HG03439 (cell line): ENCODE results near the gene ZNF524.
A peak's percentile ranks its signal among the peaks of the same experiment; 100 is the strongest.

Experiments used
- ATAC-seq: cut with Tn5 transposase; IDR thresholded peaks from one replicate; pipeline ENCODE4 v1.9.1; 2021; ENCODE audit warnings: mild to moderate bottlenecking, moderate library complexity; ENCODE audit not compliant: unreplicated experiment

Gene ZNF524

DNA sequence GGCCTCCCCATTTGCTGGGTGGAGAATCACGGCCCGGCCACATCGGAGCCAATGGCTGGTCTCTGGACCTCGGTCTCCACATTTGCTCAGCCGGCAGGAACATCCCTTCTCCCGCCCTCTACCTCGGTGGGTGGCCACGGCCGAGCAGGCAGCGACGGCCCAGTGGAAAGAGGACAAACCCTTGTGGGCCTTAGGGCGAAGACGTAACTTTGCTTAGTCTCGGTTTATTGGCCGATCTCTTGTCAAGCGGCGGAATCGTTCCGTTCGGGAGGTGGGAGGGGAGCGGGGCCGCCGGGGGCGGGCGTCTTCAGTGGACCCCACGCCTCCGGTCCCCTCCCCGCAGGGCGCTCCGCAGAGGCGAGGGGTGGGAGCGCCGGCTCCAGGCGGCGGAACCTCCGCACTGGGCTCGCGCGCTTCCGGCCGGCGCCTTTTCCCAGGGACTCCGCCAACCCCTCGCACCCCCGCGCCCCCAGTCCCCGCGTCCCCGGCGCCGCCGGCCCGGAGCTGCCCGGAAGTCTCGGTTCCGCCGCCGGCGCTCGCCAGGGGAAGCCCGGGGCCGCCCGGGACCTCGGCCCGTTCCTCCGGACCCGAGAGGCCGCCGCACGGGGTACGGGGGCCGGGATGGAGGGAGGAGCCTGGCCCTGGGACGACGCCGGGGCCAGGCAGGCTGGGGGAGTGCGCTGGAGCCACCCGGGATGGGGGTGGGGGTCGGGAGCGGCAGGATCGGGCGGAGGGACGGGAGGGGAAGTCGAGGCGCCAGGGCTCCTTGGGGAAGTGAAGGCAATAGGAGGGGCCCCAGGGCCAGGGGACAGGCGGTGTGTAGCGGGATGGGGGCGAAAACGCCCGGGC lies 40.7 kb downstream of the ZNF524 start, which contains the start of gene ZNF580:
Gene ZNF580 (plus strand): TSS at position 426 of the 849 bp plus-strand sequence. CDS start 1,507 bp downstream, outside the sequence.
- ATAC-seq: no peak

DNA sequence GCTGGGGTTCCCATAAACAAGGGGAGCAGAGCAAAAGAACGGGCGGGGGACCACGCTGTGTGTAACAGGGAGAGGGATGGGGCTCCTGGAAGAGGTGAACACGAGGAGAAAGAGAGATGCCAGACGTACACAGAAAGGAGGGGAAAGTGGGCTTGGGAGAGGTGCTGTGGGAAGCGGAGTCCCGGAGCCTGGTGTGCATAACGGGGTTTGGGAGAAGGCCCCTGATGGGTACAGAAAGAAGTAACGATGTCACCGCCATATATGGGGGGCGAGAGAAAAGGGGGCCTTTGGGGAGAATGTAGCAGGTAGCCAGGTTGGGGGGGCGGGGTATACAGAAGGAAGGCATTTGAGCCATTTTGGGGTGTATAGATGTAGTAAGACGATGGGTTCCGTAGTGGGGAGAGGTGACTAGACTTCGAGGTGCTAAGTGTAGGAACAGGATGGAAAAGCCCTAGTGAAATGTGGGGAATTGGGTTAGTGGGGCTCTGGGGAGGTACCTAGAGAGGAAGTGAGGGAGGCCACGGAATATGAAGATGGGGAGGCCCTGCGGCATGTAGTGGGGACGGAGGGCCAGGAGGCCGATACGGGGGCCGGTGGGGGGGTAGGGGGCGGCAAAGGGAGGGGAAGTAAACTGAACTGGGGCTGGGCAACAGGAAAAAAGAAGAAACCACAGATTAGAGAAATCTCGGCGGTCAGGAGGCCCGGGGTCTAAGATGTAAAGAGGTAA lies 41.5 kb downstream of the ZNF524 start:
- ATAC-seq: no peak

DNA sequence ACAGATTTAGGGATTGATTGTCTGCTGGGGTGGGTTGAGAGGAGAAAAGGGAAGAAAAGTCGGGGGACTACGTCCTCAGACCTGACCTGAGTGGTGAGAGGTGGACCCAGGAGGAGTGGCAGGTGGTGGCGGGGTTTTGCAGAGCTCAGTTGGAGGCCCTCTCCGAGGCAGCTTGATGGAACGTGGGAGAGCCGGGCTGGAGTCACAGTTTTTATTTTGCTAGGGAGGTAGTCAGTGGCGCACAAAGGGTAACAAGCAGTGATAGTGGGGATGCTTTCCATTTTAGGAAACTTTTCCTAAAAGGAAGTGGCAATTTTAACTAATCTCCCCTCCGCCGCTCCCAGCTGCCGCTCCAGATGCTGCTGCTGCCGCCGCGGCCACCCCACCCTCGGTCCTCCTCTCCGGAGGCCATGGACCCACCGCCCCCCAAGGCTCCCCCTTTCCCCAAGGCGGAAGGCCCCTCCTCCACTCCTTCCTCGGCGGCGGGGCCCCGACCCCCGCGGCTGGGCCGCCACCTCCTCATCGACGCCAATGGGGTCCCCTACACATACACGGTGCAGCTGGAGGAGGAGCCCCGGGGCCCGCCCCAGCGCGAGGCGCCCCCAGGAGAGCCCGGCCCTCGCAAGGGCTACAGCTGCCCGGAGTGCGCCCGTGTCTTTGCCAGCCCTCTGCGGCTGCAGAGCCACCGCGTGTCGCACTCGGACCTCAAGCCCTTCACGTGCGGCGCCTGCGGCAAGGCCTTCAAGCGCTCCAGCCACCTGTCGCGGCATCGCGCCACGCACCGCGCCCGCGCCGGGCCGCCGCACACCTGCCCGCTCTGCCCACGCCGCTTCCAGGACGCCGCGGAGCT lies 42.3 kb downstream of the ZNF524 start:
- no peak for ATAC-seq

DNA sequence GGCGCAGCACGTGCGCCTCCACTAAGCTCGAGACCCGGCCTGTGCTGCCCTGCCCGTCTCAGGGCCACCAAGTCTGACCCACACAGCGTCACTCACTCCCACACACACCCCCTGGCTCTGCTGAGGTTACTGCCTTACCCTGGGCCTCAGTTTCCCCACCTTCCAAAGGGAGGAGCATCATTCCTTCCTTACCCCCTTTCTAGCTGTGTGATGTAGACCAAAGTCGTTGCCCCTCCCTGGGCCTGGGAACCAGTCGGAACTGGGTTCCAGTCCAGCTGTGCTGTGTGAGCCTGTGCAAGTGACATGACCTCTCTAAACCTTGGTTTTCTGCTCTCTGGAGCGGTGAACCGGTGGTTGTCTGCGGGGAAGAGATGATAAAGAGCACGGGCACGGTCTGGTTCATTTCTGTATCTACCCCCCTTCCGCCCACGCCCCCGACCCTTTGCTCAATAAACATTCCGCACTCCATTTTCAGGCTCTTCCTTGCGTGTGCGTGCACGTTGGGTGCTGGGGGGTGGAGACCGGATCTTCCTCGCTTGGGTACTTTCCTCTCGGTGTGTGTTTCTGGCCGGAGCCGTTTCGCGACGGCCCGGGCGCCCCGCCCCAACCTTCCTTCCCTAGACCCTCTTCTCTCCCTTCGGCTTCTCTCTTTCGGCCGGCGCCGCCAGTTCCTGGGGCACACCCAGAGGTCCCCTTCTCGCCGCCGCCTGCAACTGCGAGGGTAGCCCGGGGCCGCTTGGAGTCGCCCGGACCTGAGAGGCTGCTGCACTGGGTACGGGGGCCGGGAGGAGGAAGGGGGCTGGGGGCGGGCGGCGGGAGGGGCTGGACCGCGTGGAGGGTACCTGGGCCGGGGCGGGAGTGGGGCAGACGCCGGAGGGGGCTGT lies 43.2 kb downstream of the ZNF524 start, which contains the start of gene ZNF581:
Gene ZNF581 (plus strand): TSS at position 647 of the 884 bp plus-strand sequence. CDS start 923 bp downstream, outside the sequence.
- ATAC-seq: peak; percentile 27

DNA sequence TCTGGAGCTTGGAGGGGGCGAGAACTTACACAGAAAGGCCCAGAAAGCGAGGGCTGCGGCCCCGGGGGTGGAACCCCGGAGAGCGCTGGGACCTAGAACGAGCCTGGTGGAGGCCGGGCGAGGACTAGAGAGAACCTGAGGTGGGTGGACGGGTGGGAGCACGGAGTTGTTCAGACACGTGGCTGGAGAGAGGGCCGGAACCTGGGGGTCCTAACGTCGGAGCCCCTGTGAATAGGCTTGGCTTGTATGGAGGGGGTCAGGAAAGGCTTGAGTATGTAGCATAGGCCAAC lies 43.7 kb downstream of the ZNF524 start:
- no peak for ATAC-seq

DNA sequence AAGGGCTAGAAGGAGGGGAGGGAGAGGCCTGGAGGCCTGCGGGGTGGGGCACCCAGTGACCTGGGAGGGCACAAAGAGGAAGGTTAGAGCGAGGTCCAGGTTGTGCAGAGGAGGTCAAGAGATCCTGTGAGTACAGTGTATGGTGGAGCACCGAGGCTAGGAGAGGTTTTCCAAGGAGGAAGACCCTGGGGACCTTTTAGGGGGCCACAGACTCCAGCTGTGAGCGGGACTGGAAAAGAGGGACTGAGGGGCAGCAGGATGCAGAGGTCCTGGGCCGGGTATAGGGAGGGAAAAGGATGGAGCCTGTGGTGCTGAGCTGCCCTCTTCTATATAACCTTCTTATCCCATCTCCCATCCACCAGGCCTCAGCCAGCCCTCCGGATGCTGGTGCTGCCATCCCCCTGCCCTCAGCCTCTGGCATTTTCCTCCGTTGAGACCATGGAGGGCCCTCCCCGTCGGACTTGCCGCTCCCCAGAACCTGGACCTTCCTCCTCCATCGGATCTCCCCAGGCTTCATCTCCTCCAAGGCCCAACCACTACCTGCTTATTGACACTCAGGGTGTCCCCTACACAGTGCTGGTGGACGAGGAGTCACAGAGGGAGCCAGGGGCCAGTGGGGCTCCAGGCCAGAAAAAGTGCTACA lies 44.2 kb downstream of the ZNF524 start:
- no peak for ATAC-seq

DNA sequence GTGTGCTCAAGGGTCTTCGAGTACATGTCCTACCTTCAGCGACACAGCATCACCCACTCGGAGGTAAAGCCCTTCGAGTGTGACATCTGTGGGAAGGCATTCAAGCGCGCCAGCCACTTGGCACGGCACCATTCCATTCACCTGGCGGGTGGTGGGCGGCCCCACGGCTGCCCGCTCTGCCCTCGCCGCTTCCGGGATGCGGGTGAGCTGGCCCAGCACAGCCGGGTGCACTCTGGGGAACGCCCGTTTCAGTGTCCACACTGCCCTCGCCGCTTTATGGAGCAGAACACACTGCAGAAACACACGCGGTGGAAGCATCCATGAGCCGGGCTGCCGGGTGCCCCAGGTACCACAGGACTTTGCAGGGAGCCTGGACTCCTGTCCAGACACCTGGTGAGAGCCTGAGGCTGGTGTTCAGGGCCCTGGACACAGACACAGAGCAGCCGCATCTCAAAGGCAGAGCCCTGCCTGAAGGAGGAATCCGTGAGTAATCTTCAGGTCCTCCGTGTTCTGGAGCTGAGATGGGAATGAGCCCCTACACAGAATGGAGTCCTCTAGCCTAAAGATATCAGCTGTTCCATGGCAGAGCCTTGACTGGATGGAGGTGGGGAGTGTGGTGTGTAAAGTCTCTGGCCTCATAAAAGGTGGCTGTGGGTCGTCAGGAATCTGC lies 44.9 kb downstream of the ZNF524 start:
- ATAC-seq: no peak

DNA sequence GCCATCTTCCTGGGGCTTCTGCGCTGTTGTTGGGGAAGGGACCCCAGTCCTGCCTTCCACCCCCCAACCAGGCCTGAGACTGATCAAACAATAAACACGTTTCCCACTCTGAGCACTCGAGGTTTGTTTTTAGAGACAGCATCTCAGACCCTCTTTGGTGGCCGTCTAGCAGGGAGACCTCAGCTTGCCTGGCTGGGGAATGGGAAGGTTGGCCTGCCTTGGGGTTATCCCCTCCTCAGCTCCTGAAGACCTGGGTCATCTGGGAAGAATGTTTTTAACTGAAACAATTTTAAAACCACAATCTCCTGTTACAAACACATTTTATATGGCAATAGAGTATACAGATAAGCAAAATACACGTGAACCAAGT lies 45.4 kb downstream of the ZNF524 start:
- ATAC-seq: no peak

DNA sequence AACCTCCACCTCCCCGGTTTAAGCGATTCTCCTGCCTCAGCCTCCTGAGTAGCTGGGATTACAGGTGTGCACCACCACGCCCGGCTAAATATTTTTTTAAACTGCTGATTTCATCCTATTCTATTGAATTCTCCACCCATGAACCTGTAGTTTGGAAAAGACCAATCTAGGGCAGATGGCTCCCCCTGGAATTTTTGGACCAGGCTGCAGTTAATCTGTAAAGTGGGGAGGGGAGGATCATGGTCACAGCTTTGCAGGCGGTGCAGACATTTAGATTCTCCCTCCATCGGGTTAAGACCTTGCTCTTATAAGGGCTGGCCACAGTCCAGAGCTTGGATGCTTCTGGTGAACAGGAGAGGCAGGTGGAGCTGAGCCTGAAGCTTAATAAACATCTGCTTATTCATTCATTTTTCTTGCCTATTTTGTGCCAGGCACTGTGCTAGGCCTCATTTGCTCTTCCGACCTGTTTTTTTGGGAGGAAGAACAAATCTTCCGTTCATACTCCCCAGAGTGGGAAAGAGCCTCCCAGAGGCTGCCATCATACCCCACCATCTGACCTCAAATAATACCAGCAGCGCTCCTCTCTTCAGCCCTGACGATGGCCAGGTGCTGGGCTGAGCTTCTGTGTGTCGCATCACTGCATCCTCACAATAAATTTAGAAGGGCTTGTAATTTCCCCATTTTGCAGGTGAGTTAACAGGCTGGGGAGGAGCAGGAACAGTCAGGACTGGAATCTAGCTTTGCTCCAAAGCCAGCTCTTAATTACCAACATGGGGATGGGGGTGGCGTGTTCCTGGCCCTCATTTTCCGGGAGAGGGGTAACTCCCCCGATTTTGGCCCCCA lies 47.0 kb downstream of the ZNF524 start:
- no peak for ATAC-seq

DNA sequence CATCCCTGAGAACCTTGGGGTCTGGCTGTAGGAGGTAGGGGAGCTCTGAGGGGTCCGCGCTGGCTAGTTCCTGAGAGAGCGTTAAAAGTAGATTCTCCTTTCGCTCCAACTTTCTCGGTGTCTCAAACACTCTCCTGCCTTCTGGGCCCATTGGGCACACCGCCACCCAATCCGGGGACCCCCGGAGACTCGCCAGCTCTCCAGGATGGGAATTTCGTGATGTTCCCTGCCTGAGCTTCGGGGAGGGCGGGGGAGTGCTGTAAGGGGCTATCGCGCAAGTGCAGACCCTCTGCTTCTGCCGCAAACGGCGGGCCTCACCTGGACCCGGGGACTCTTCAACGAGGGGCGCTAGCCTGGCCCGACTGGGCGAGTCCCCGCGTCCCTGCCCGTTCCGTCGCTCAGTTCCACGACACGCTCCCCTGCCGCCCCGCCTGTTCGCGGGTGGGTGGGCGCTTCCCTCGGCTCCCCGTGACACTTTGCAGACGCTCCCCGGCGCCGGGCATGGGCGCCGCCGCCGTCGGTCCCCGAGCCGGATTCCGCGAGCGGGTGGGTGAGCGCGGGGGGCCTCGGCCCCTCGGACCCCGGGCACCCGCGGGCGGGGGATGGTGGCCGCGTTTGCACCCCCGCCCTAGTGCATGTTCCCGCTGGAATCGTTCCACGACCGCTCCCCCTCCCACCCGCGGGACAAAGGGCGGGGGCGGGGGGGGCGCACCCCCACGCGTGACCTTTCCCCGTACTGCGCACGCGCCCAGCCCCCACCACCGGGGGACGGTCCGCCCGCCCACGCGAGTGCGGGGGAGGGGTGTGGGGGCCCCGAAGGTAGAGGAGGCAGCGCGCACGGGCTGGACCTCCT lies 47.9 kb downstream of the ZNF524 start, which contains the start of gene CCDC106:
Gene CCDC106 (plus strand): TSS at position 481 of the 853 bp plus-strand sequence. CDS start 835 bp downstream, outside the sequence.
- ATAC-seq: no peak

DNA sequence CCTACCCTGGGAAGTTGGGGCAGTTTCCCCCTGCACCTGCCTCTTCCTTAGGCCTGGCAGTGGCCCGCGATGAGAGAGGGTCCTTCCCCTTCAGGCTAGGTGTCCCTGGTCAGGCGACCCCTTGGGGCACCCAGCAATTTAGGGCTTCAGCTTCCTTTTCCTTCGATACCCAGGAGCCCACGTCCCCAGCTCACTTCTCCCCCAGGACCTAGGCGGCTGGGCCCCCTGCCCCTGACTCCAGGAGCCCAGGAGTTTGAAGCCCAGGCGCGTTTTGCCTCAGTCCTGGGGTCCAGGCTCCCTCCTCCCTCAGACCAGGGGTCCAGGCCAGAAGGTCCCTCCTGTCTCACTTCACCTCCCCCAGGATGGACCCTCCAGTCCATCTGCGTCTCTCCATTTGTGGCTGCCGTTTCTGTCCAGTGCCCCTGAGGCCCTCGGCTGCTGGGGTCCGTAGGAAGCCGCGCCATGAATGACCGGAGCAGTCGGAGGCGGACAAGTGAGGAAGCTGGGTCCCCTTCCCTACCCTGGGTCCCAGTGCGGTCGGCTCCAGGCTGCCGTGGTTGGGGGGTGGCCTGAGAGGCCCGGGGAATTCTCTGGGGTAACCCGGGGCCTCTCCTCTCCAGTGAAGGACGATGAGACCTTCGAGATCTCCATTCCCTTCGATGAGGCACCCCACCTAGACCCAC lies 48.6 kb downstream of the ZNF524 start:
- ATAC-seq: no peak

DNA sequence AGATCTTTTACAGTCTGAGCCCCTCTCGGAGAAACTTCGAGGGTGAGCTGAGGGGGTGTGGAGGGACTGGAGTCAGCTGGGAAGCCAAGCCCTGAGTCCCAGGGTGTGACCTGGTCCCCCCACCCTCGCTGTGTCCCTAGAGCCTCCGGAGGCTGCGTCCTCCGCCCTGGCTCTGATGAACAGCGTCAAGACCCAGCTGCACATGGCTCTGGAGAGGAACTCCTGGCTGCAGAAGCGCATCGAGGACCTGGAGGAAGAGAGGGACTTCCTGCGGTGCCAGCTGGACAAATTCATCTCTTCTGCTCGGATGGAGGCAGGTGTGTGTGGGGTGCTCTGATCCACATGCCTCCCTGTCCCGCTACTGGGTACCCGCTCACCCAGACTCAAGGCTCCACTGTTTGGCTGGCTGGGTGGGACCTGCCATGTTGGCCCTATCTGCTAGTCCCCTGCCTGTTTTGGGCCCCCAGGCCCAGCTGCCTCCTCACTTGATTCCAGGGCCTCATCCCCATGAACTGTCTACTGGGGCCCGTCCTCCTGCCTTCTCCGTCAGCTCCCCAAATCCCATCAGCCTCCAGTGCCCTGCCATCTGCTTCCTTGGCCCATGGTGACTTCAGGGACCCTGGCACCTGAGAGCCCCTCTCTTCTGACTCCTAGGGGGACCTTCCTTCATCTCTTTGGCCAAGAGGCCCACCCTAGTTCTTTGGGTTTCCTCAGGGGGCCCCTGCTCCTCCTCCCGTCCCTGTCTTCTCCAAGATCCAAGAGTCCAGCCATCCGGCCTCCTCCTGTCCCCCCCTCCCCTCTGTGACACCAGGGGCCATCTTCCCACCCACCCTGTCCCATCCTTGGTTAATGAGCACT lies 49.4 kb downstream of the ZNF524 start:
- ATAC-seq: no peak

DNA sequence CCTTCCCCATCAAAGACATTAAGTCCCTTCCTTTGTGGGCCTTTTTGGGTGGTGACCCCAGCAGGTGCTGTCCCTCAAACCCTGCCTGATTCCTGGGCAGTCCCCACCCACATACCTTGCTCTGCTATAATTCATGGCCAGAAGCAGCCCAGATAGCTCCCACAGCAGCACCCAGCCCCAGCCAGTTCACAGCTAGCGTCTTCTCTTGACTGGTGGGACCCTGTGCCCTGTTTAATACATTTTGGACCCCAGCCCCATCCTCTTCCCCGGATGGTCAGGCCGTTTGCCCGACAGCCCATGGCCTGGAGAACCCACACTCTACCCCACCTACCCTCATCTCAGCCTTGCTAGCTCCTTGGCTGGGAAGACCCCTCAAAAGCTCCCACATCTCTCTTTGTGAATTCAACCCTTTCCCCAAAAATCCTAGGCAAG lies 50.1 kb downstream of the ZNF524 start:
- no peak for ATAC-seq

DNA sequence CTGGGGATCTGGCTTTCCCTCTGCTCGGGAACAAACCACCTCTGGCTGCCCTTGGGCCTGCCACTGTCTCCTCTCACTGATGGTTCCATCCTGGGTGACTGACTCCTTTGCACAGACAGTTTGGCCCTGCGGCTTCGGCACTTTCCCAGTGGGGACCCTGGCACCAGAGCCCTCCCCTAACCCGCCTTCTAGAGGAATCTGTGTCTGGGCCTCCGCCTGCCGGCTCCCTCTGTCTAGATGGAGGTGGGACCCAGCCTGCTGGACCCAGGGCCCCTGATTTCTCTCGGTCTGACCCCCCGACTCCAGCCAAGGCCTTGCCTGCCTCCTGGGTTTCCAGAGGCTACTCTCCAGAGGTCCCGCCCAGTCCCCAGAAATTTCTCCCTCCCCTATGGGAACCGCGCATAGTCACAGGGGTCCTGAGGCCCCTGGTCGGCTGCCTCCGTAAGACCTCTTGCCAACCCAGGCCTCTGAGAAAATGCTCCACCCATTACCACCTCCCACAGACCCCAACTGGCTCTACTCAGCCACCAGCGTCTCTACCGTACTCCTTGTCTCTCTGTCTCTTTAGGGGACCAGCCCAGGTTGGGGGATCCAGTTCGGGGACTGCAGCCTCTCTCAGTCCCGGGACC lies 50.6 kb downstream of the ZNF524 start:
- no peak for ATAC-seq

DNA sequence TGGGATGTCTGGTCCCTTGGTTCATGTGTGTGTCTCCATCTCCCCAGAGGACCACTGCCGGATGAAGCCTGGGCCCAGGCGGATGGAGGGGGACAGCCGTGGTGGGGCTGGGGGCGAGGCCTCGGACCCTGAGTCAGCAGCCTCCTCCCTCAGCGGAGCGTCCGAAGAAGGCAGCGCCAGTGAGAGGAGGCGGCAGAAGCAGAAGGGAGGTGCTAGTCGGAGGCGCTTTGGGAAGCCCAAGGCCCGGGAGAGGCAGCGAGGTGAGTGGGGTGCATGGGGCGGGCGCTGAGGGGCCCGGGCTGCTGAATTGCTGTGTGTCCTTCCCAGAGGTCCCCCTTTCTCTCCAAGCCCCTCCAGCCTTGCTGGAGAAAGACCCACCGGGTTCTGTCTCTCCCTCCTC lies 51.1 kb downstream of the ZNF524 start:
- ATAC-seq: no peak
